HepG2 (cell line): ENCODE data around the gene GPR155. TPM values are rescaled to one million over a fixed set of nuclear protein-coding genes. Genes with fewer than 3 reads are reported as not detected.

ENCODE experiments used
- ARID5B ChIP-seq: IDR thresholded peaks from 2 replicates; pipeline ENCODE4 v1.4.0; 2020; ENCODE audit warnings: mild to moderate bottlenecking, missing genetic modification reagents
- ARNTL ChIP-seq: sonication (generic); formaldehyde crosslinking; IDR thresholded peaks from 2 replicates; pipeline ENCODE4 v1.4.0; 2020; ENCODE audit warnings: mild to moderate bottlenecking, missing genetic modification reagents
- CSRNP1 ChIP-seq: sonication (generic); formaldehyde crosslinking; IDR thresholded peaks from 2 replicates; pipeline ENCODE4 v1.8.1; 2023; ENCODE audit warnings: mild to moderate bottlenecking, missing genetic modification reagents
- ELF3 ChIP-seq: IDR thresholded peaks from 2 replicates; pipeline ENCODE4 v1.6.1; 2016; ENCODE audit warnings: missing genetic modification reagents, missing compliant biosample characterization
- EZH2 ChIP-seq: conservative IDR thresholded peaks from 2 replicates; pipeline ENCODE4 v1.6.1; 2012; ENCODE audit warnings: mild to moderate bottlenecking, low read depth, low read length, moderate library complexity
- FOSL1 ChIP-seq: sonication (generic); formaldehyde crosslinking; IDR thresholded peaks from 2 replicates; pipeline ENCODE4 v1.9.0; 2021; ENCODE audit warnings: missing genetic modification reagents, borderline replicate concordance
- ISX ChIP-seq: sonication (generic); formaldehyde crosslinking; conservative IDR thresholded peaks from 2 replicates; pipeline ENCODE4 v1.5.0; 2020; ENCODE audit warnings: missing genetic modification reagents
- NCOA1 ChIP-seq: sonication (generic); formaldehyde crosslinking; IDR thresholded peaks from 2 replicates; pipeline ENCODE4 v1.9.0; 2021; ENCODE audit warnings: missing genetic modification reagents
- NFYB ChIP-seq: sonication (generic); formaldehyde crosslinking; IDR thresholded peaks from 2 replicates; pipeline ENCODE4 v1.4.0; 2020; ENCODE audit warnings: missing genetic modification reagents
- NR0B2 ChIP-seq: sonication (generic); formaldehyde crosslinking; IDR thresholded peaks from 2 replicates; pipeline ENCODE4 v1.4.0; 2020; ENCODE audit warnings: mild to moderate bottlenecking, missing genetic modification reagents
- SAP130 ChIP-seq: IDR thresholded peaks from 2 replicates; pipeline ENCODE4 v1.6.1; 2016; ENCODE audit warnings: low read depth
- SIX4 ChIP-seq: sonication (generic); formaldehyde crosslinking; IDR thresholded peaks from 2 replicates; pipeline ENCODE4 v1.4.0; 2020; ENCODE audit warnings: missing genetic modification reagents
- SOX5 ChIP-seq: IDR thresholded peaks from 2 replicates; pipeline ENCODE4 v1.6.1; 2016; ENCODE audit warnings: borderline replicate concordance
- XBP1 ChIP-seq: sonication (generic); formaldehyde crosslinking; IDR thresholded peaks from 2 replicates; pipeline ENCODE4 v1.5.0; 2020; ENCODE audit warnings: missing genetic modification reagents
- YEATS4 ChIP-seq: sonication (generic); formaldehyde crosslinking; IDR thresholded peaks from 2 replicates; pipeline ENCODE4 v1.4.0; 2020; ENCODE audit warnings: missing genetic modification reagents, borderline replicate concordance
- ZC3H13 ChIP-seq: sonication (generic); formaldehyde crosslinking; IDR thresholded peaks from 2 replicates; pipeline ENCODE4 v1.8.1; 2023; ENCODE audit warnings: mild to moderate bottlenecking, missing genetic modification reagents, moderate library complexity
- ZNF101 ChIP-seq: sonication (generic); formaldehyde crosslinking; IDR thresholded peaks from 2 replicates; pipeline ENCODE4 v1.4.0; 2020; ENCODE audit warnings: mild to moderate bottlenecking, low read depth, missing genetic modification reagents, borderline replicate concordance
- ZNF530 ChIP-seq: sonication (generic); formaldehyde crosslinking; IDR thresholded peaks from 2 replicates; pipeline ENCODE4 v1.5.0; 2020; ENCODE audit warnings: low read depth, mild to moderate bottlenecking, missing genetic modification reagents
- ZNF574 ChIP-seq: sonication (generic); formaldehyde crosslinking; IDR thresholded peaks from 2 replicates; pipeline ENCODE4 v1.4.0; 2020; ENCODE audit warnings: missing genetic modification reagents
- ZNF713 ChIP-seq: sonication (generic); formaldehyde crosslinking; IDR thresholded peaks from 2 replicates; pipeline ENCODE4 v1.4.0; 2020; ENCODE audit warnings: mild to moderate bottlenecking, missing genetic modification reagents
- polyA plus RNA-seq, 8 experiments: library from polyadenylated mRNA; depleted of rRNA in 3 of 8; stranded (reverse) in 7 of 8; unstranded in 1 of 8; fragments of >200 nt; fragmentation: Illumina TruSeq in 4 of 8; extraction: Trizol in 4 of 8; gene quantifications; 2 replicates each; pipeline versions ENCODE4 v1.2.1 to v1.2.3, GENCODE V29; 2011 to 2016; ENCODE audit warnings: low read depth in 4 of 8, missing spikeins in 1 of 8, mixed read lengths in 1 of 8; ENCODE audit not compliant: insufficient read depth in 1 of 8
- total RNA-seq, 5 experiments: library from RNA; depleted of rRNA; stranded (reverse); fragments of >200 nt; fragmentation: Illumina TruSeq; extraction: Trizol; gene quantifications; 2 replicates each; pipeline ENCODE4 v1.2.3, GENCODE V29; 2016; ENCODE audit warnings: low read depth in 1 of 5

GPR155 gene
- total and polyA plus RNA-seq, 2 of the 13 experiments (the other 11 are each of a cell fraction or from before 2014, with no cell fraction given) = 0.15 to 0.49 TPM

GRCh38 chr2:174395284-174395968, 91.4 kb downstream of the GPR155 start, which contains the start of gene SCRN3 (continued):
- TF ChIP-seq SOX5 (CRISPR knock-in tag) = peak; percentile 20; the same call in 1 of the 2 replicates
- peak; percentile 96 for TF ChIP-seq ELF3
- TF ChIP-seq XBP1 (CRISPR knock-in tag) = 0 out of 2 replicates have a peak, but pooled peaks have one; percentile 43
- TF ChIP-seq EZH2 = no peak
- peak; percentile 74; the same call in 1 of the 2 replicates for TF ChIP-seq YEATS4 (CRISPR knock-in tag)
- TF ChIP-seq ISX (CRISPR knock-in tag) = no peak
- peak; percentile 83 for TF ChIP-seq SIX4 (CRISPR knock-in tag)
- peak; percentile 62 for TF ChIP-seq NFYB (CRISPR knock-in tag)
- TF ChIP-seq SAP130 = peak; percentile 99
- no peak for TF ChIP-seq ZNF530 (CRISPR knock-in tag)
- 0 out of 2 replicates have a peak, but pooled peaks have one; percentile 22 for TF ChIP-seq ZNF101 (CRISPR knock-in tag)
- TF ChIP-seq ZNF574 (CRISPR knock-in tag) = peak; percentile 93
- 0 out of 2 replicates have a peak, but pooled peaks have one; percentile 45 for TF ChIP-seq NCOA1 (CRISPR knock-in tag)
- TF ChIP-seq NR0B2 = peak; percentile 57; the same call in 1 of the 2 replicates
- TF ChIP-seq ZNF713 (CRISPR knock-in tag) = peak; percentile 37; the same call in 1 of the 2 replicates
- no peak for TF ChIP-seq FOSL1
- peak; percentile 70; the same call in 1 of the 2 replicates for TF ChIP-seq ARNTL (CRISPR knock-in tag)
- TF ChIP-seq ARID5B = peak; percentile 72
- TF ChIP-seq CSRNP1 (CRISPR knock-in tag) = 0 out of 2 replicates have a peak, but pooled peaks have one; percentile 14
- TF ChIP-seq ZC3H13 (CRISPR knock-in tag) = no peak
